ENCODE data around the gene MEP1A. TPM values are rescaled to one million over a fixed set of nuclear protein-coding genes. Genes with fewer than 3 reads are reported as not detected.
"Not testable (repeated sequence)": the region's sequence is repeated elsewhere in the genome, so short reads cannot be mapped to it uniquely, and the experiment has no call there.

MEP1A gene
- total RNA-seq, 1 experiment from 2014 or later: not detected

DNA sequence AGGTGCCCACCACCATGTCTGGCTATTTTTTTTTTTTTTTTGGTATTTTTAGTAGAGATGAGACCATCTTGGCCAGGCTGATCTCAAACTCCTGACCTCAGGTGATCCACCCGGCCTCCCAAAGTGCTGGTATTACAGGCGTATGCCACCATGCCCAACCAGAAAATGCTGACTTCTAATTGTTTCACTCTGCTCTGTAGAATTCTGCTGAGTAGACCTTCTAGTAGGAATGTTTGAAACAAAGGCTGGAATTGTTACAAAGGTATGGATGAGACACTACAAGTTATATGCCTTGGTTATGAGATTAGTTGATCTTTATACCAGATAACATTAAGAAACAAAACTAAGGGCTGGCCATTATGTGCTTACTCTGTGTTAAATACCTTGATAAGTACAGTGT, 44.8 kb downstream of the MEP1A start:
- DNase-seq: no peak
- ChIA-PET POLR2A (ENCODE audit: unreplicated experiment) (no interaction called here), CTCF (no interaction called here)
- Histone ChIP-seq H3K9me3 (ENCODE audit: low read length) (peaks cover 13% of the 10 kb centered on the region), H3K27ac (ENCODE audit: low read length) (no peak overlapping the region), H3K4me3 (ENCODE audit: low read length) (no peak overlapping the region), H2AFZ (ENCODE audit: low read length) (no peak overlapping the region), H3K36me3 (ENCODE audit: low read depth, low read length) (peaks cover 7% of the 10 kb centered on the region; the same call in 1 of the 2 replicates), H3K4me2 (ENCODE audit: low read length) (no peak overlapping the region), H3K4me1 (ENCODE audit: insufficient read depth, low read length) (no peaks in the 10 kb centered on the region), H3F3A (ENCODE audit: low read length, unreplicated experiment) (no peaks in the 10 kb centered on the region), H3K9me2 (replicated peaks; ENCODE audit: low read length) (no peaks in the 10 kb centered on the region), H3K27me3 (ENCODE audit: low read length) (no peaks in the 10 kb centered on the region), H3K9ac (ENCODE audit: low read length) (no peak overlapping the region), H3K79me2 (ENCODE audit: low read length) (no peaks in the 10 kb centered on the region), H4K20me1 (ENCODE audit: low read length) (no peaks in the 10 kb centered on the region)
- ATAC-seq: no peak
- TF ChIP-seq, protein P1, sequence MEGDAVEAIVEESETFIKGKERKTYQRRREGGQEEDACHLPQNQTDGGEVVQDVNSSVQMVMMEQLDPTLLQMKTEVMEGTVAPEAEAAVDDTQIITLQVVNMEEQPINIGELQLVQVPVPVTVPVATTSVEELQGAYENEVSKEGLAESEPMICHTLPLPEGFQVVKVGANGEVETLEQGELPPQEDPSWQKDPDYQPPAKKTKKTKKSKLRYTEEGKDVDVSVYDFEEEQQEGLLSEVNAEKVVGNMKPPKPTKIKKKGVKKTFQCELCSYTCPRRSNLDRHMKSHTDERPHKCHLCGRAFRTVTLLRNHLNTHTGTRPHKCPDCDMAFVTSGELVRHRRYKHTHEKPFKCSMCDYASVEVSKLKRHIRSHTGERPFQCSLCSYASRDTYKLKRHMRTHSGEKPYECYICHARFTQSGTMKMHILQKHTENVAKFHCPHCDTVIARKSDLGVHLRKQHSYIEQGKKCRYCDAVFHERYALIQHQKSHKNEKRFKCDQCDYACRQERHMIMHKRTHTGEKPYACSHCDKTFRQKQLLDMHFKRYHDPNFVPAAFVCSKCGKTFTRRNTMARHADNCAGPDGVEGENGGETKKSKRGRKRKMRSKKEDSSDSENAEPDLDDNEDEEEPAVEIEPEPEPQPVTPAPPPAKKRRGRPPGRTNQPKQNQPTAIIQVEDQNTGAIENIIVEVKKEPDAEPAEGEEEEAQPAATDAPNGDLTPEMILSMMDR (conservative IDR thresholded peaks at IDR 0.05; ENCODE audit: low read depth, low read length): no peak
- TF ChIP-seq EZH2phosphoT487 (IDR thresholded peaks at IDR 0.05; ENCODE audit: borderline replicate concordance, low read length): no peak
- TF ChIP-seq EZH2 (IDR thresholded peaks at IDR 0.05; ENCODE audit: low read length, unreplicated experiment): no peak
- intact Hi-C loops (cut with micrococcal nuclease): no loop called here
- BruUV-seq (replicated peaks): no TSS peak

DNA sequence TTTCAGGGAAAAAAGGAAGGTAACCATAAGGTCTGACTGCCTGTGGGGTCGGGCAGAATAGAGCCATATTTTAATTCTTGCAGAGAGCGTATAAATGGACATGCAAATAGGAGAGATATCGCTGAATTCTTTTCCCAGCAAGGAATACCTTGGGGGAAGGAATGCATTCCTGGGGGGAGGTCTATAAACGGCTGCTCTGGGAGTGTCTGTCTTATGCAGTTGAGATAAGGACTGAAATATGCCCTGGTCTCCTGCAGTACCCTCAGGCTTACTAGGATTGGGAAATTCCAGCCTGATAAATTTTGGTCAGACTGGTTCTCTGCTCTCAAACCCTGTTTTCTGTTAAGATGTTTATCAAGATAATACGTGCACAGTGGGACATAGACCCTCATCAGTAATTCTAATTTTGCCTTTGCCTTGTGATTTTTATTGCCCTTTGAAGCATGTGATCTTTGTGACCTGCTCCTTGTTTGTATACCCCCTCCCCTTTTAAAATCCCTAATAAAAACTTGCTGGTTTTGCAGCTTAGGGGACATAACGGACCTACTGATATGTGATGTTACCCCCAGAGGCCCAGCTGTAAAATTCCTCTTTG, 49.2 kb downstream of the MEP1A start:
- CTCF ChIA-PET; H3K4me1 ChIP-seq (ENCODE audit: insufficient read depth, low read length): not testable (repeated sequence)

DNA sequence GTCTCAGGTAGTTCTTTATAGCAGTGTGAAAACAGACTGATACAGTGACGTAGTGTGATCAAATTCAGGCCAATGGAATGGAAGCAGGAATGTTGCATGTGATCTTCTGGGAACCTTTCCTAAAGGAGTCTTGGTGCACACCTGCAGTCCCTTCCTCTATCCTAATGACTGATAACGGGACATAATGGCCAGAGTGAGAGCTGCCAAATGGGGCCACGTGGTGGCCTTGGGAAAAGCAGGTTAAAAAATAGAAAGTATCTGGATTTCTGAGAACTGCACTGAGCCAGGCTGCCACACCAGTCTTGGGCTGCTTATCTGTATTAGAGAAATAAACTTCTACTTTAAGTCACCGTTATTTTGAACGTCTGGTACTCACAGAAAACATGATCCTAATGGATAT, 51.9 kb downstream of the MEP1A start:
- ChIA-PET CTCF (no interaction called here), POLR2A (ENCODE audit: unreplicated experiment) (no interaction called here)
- ATAC-seq (no peak), DNase-seq (no peak)
- Histone ChIP-seq H3K4me3 (ENCODE audit: low read length) (no peak overlapping the region), H3K27me3 (ENCODE audit: low read length) (no peaks in the 10 kb centered on the region), H3K9me2 (replicated peaks; ENCODE audit: low read length) (no peaks in the 10 kb centered on the region), H4K20me1 (ENCODE audit: low read length) (no peaks in the 10 kb centered on the region), H3K27ac (ENCODE audit: low read length) (no peak overlapping the region), H3K79me2 (ENCODE audit: low read length) (no peaks in the 10 kb centered on the region), H3K4me2 (ENCODE audit: low read length) (no peak overlapping the region), H3F3A (ENCODE audit: low read length, unreplicated experiment) (no peaks in the 10 kb centered on the region), H3K36me3 (ENCODE audit: low read depth, low read length) (peaks cover 7% of the 10 kb centered on the region; the same call in 1 of the 2 replicates), H3K9me3 (ENCODE audit: low read length) (peaks cover 15% of the 10 kb centered on the region), H3K4me1 (ENCODE audit: insufficient read depth, low read length) (peaks cover 20% of the 10 kb centered on the region), H2AFZ (ENCODE audit: low read length) (no peak overlapping the region), H3K9ac (ENCODE audit: low read length) (no peak overlapping the region)
- intact Hi-C loops (cut with micrococcal nuclease): loop anchor here (5.0 kb wide), 2 partner anchors 82 to 428 kb away; no protein-coding TSS in a partner anchor
- no TSS peak for BruUV-seq (replicated peaks)
- TF ChIP-seq EZH2phosphoT487 (IDR thresholded peaks at IDR 0.05; ENCODE audit: borderline replicate concordance, low read length) (no peak), EZH2 (IDR thresholded peaks at IDR 0.05; ENCODE audit: low read length, unreplicated experiment) (no peak)
- TF ChIP-seq, protein P1 (conservative IDR thresholded peaks at IDR 0.05; ENCODE audit: low read depth, low read length): no peak

More for the DNA sequence above, 49.2 kb downstream of the MEP1A start:
- H3K79me2 ChIP-seq (ENCODE audit: low read length); H3K27ac ChIP-seq (ENCODE audit: low read length); POLR2A ChIA-PET (ENCODE audit: unreplicated experiment); H3K27me3 ChIP-seq (ENCODE audit: low read length); BruUV-seq (replicated peaks); H3K4me3 ChIP-seq (ENCODE audit: low read length); H3F3A ChIP-seq (ENCODE audit: low read length, unreplicated experiment); ATAC-seq; H3K36me3 ChIP-seq (ENCODE audit: low read depth, low read length); H3K9ac ChIP-seq (ENCODE audit: low read length); H3K9me2 ChIP-seq (replicated peaks; ENCODE audit: low read length); intact Hi-C loops (cut with micrococcal nuclease); H2AFZ ChIP-seq (ENCODE audit: low read length); H4K20me1 ChIP-seq (ENCODE audit: low read length); DNase-seq; H3K4me2 ChIP-seq (ENCODE audit: low read length): not testable (repeated sequence)
- peaks cover 15% of the 10 kb centered on the region for H3K9me3 ChIP-seq (ENCODE audit: low read length)

Measured in PC-3 (cell line).